Stimulated activated memory B cell treated with anti-CD40 and anti-IgM and Interleukin-4, amounts not matched to agents 10 μg/mL and 1 μg/mL and 100 μg/mL, for 72 hours (primary cell): ENCODE results near the gene CRYBG1.

ENCODE experiments used
- ATAC-seq: fragments of 150-1000 bp; cut with Tn5 transposase; 2 replicates; pipeline ENCODE4 v1.10.0; 2021
- H3K27ac Mint-ChIP-seq: one replicate; pipeline ENCODE4 v1.8.0; 2022; ENCODE audit warnings: mild to moderate bottlenecking, mixed read lengths
- H3K27me3 Mint-ChIP-seq: one replicate; pipeline ENCODE4 v1.8.0; 2022; ENCODE audit warnings: mixed read lengths
- H3K36me3 Mint-ChIP-seq: one replicate; pipeline ENCODE4 v1.8.0; 2022; ENCODE audit warnings: mixed read lengths
- H3K4me1 Mint-ChIP-seq: one replicate; pipeline ENCODE4 v1.8.0; 2022; ENCODE audit warnings: mixed read lengths
- H3K4me3 Mint-ChIP-seq: one replicate; pipeline ENCODE4 v1.8.0; 2022; ENCODE audit warnings: mild to moderate bottlenecking, moderate library complexity, mixed read lengths
- H3K9me3 Mint-ChIP-seq: one replicate; pipeline ENCODE4 v1.8.0; 2022; ENCODE audit warnings: mixed read lengths

Gene CRYBG1

GRCh38 chr6:106458021-106458986, 97.8 kb downstream of the CRYBG1 start:
- no peak overlapping the region for H3K27ac Mint-ChIP-seq
- H3K36me3 Mint-ChIP-seq: no peaks in the 10 kb centered on the region

GRCh38 chr6:106460481-106460880, 100.0 kb downstream of the CRYBG1 start:
- Mint-ChIP-seq H3K9me3 (no peaks in the 10 kb centered on the region), H3K27ac (no peak overlapping the region), H3K36me3 (no peaks in the 10 kb centered on the region), H3K4me1 (no peaks in the 10 kb centered on the region), H3K4me3 (no peak overlapping the region), H3K27me3 (peaks cover 4% of the 10 kb centered on the region)
- no peak for ATAC-seq

More at GRCh38 chr6:106458021-106458986, 97.8 kb downstream of the CRYBG1 start:
- no peaks in the 10 kb centered on the region for H3K9me3 Mint-ChIP-seq
- H3K4me3 Mint-ChIP-seq: no peak overlapping the region
- no peak for ATAC-seq
- no peaks in the 10 kb centered on the region for H3K4me1 Mint-ChIP-seq
- H3K27me3 Mint-ChIP-seq: no peaks in the 10 kb centered on the region

- Mint-ChIP-seq H3K27ac (no peak overlapping the region), H3K4me3 (no peak overlapping the region), H3K36me3 (no peaks in the 10 kb centered on the region), H3K4me1 (no peaks in the 10 kb centered on the region), H3K9me3 (no peaks in the 10 kb centered on the region), H3K27me3 (peaks cover 10% of the 10 kb centered on the region)
- ATAC-seq: no peak
Measured at GRCh38 chr6:106461084-106461483, 100.6 kb downstream of the CRYBG1 start.

- Mint-ChIP-seq H3K9me3 (no peaks in the 10 kb centered on the region), H3K36me3 (no peaks in the 10 kb centered on the region), H3K27me3 (peaks cover 22% of the 10 kb centered on the region), H3K4me1 (no peaks in the 10 kb centered on the region), H3K4me3 (no peak overlapping the region), H3K27ac (no peak overlapping the region)
- ATAC-seq: no peak
Measured at GRCh38 chr6:106462923-106463557, 102.5 kb downstream of the CRYBG1 start.

- Mint-ChIP-seq H3K27ac (no peak overlapping the region), H3K4me3 (no peak overlapping the region), H3K4me1 (no peaks in the 10 kb centered on the region), H3K36me3 (no peaks in the 10 kb centered on the region), H3K9me3 (no peaks in the 10 kb centered on the region), H3K27me3 (peaks cover 22% of the 10 kb centered on the region)
- no peak for ATAC-seq
Measured at GRCh38 chr6:106466211-106466610, 105.7 kb downstream of the CRYBG1 start.

GRCh38 chr6:106468935-106469334, 108.4 kb downstream of the CRYBG1 start:
- Mint-ChIP-seq H3K4me3 (no peak overlapping the region), H3K27me3 (peaks cover 22% of the 10 kb centered on the region), H3K36me3 (no peaks in the 10 kb centered on the region), H3K27ac (no peak overlapping the region), H3K4me1 (no peaks in the 10 kb centered on the region), H3K9me3 (no peaks in the 10 kb centered on the region)
- no peak for ATAC-seq

- no peak for ATAC-seq
- H3K36me3 Mint-ChIP-seq: no peaks in the 10 kb centered on the region
- no peak overlapping the region for H3K4me3 Mint-ChIP-seq
- no peak overlapping the region for H3K27ac Mint-ChIP-seq
- peaks cover 22% of the 10 kb centered on the region for H3K27me3 Mint-ChIP-seq
- no peaks in the 10 kb centered on the region for H3K9me3 Mint-ChIP-seq
- H3K4me1 Mint-ChIP-seq: no peaks in the 10 kb centered on the region
Measured at GRCh38 chr6:106469882-106470281, 109.4 kb downstream of the CRYBG1 start.

GRCh38 chr6:106470316-106470715, 109.8 kb downstream of the CRYBG1 start:
- Mint-ChIP-seq H3K4me1 (no peaks in the 10 kb centered on the region), H3K27ac (no peak overlapping the region), H3K36me3 (no peaks in the 10 kb centered on the region), H3K4me3 (no peak overlapping the region), H3K9me3 (no peaks in the 10 kb centered on the region), H3K27me3 (peaks cover 20% of the 10 kb centered on the region)
- no peak for ATAC-seq

- no peak for ATAC-seq
Measured at GRCh38 chr6:106470811-106471210, 110.3 kb downstream of the CRYBG1 start.

GRCh38 chr6:106473812-106474211, 113.3 kb downstream of the CRYBG1 start:
- H3K4me3 Mint-ChIP-seq: no peak overlapping the region

More at GRCh38 chr6:106470811-106471210, 110.3 kb downstream of the CRYBG1 start:
- H3K9me3 Mint-ChIP-seq: no peaks in the 10 kb centered on the region
- H3K4me1 Mint-ChIP-seq: no peaks in the 10 kb centered on the region
- no peak overlapping the region for H3K27ac Mint-ChIP-seq
- H3K36me3 Mint-ChIP-seq: no peaks in the 10 kb centered on the region
- peaks cover 15% of the 10 kb centered on the region for H3K27me3 Mint-ChIP-seq
- no peak overlapping the region for H3K4me3 Mint-ChIP-seq

GRCh38 chr6:106474466-106474865, 113.9 kb downstream of the CRYBG1 start:
- H3K27ac Mint-ChIP-seq: no peak overlapping the region
- no peaks in the 10 kb centered on the region for H3K36me3 Mint-ChIP-seq
- peaks cover 6% of the 10 kb centered on the region for H3K4me1 Mint-ChIP-seq
- no peaks in the 10 kb centered on the region for H3K27me3 Mint-ChIP-seq
- no peaks in the 10 kb centered on the region for H3K9me3 Mint-ChIP-seq
- no peak overlapping the region for H3K4me3 Mint-ChIP-seq
- no peak for ATAC-seq

More at GRCh38 chr6:106473812-106474211, 113.3 kb downstream of the CRYBG1 start:
- peaks cover 6% of the 10 kb centered on the region for H3K4me1 Mint-ChIP-seq
- no peaks in the 10 kb centered on the region for H3K27me3 Mint-ChIP-seq
- H3K27ac Mint-ChIP-seq: no peak overlapping the region
- no peaks in the 10 kb centered on the region for H3K9me3 Mint-ChIP-seq
- ATAC-seq: no peak
- no peaks in the 10 kb centered on the region for H3K36me3 Mint-ChIP-seq

GRCh38 chr6:106475284-106475683, 114.8 kb downstream of the CRYBG1 start:
- Mint-ChIP-seq H3K4me3 (no peak overlapping the region), H3K27me3 (no peaks in the 10 kb centered on the region), H3K4me1 (peaks cover 6% of the 10 kb centered on the region), H3K9me3 (no peaks in the 10 kb centered on the region), H3K36me3 (no peaks in the 10 kb centered on the region), H3K27ac (no peak overlapping the region)
- ATAC-seq: no peak

GRCh38 chr6:106476331-106477105, 116.0 kb downstream of the CRYBG1 start:
- no peak overlapping the region for H3K4me3 Mint-ChIP-seq
- no peak overlapping the region for H3K27ac Mint-ChIP-seq
- no peaks in the 10 kb centered on the region for H3K36me3 Mint-ChIP-seq
- no peaks in the 10 kb centered on the region for H3K27me3 Mint-ChIP-seq
- peaks cover 6% of the 10 kb centered on the region for H3K4me1 Mint-ChIP-seq
- ATAC-seq: no peak
- no peaks in the 10 kb centered on the region for H3K9me3 Mint-ChIP-seq

- Mint-ChIP-seq H3K4me3 (no peak overlapping the region), H3K9me3 (no peaks in the 10 kb centered on the region), H3K27me3 (no peaks in the 10 kb centered on the region), H3K4me1 (peaks cover 6% of the 10 kb centered on the region), H3K27ac (no peak overlapping the region), H3K36me3 (no peaks in the 10 kb centered on the region)
- no peak for ATAC-seq
Measured at GRCh38 chr6:106477146-106477545, 116.6 kb downstream of the CRYBG1 start.

GRCh38 chr6:106477790-106478189, 117.3 kb downstream of the CRYBG1 start:
- no peak overlapping the region for H3K27ac Mint-ChIP-seq
- H3K9me3 Mint-ChIP-seq: no peaks in the 10 kb centered on the region
- ATAC-seq: no peak
- H3K4me3 Mint-ChIP-seq: no peak overlapping the region
- H3K36me3 Mint-ChIP-seq: no peaks in the 10 kb centered on the region
- peaks cover 6% of the 10 kb centered on the region for H3K4me1 Mint-ChIP-seq
- H3K27me3 Mint-ChIP-seq: no peaks in the 10 kb centered on the region
